Ovary (tissue), 9 donors: ENCODE measurements around the gene BRD7. TPM values are rescaled to one million over a fixed set of nuclear protein-coding genes. Genes with fewer than 3 reads are reported as not detected.

Source experiments
- DNase-seq, 5 donors: peaks; one replicate each; pipeline ENCODE4 v3.0.0-alpha.2; 2019 to 2020
- H3K27ac ChIP-seq, 2 donors: fragments of 200-600 bp; one replicate each; pipeline versions ENCODE4 v1.5.1 to v1.8.0; 2019 to 2022
- H3K27me3 ChIP-seq: fragments of 200-600 bp; one replicate; pipeline ENCODE4 v1.8.0; 2022
- H3K36me3 ChIP-seq: fragments of 200-600 bp; sonication (generic); one replicate; pipeline ENCODE4 v1.5.1; 2019
- H3K4me1 ChIP-seq: one replicate; pipeline ENCODE4 v1.8.1; 2013; ENCODE audit warnings: mild to moderate bottlenecking, moderate library complexity; ENCODE audit not compliant: insufficient read depth
- H3K4me3 ChIP-seq: fragments of 200-600 bp; sonication (generic); one replicate; pipeline ENCODE4 v1.5.1; 2017
- H3K9me3 ChIP-seq, 2 donors: fragments of 200-600 bp in 1 of 2; sonication (generic) in 1 of 2; one replicate each; pipeline versions ENCODE4 v1.5.1 to v1.8.1; 2013 to 2019; ENCODE audit warnings: mild to moderate bottlenecking in 1 of 2, moderate library complexity in 1 of 2
- EP300 ChIP-seq: sonication (generic); formaldehyde crosslinking; IDR thresholded peaks from one replicate; pipeline ENCODE4 v1.6.1; 2017; ENCODE audit warnings: antibody characterized with exemption
- POLR2A ChIP-seq: fragments of 450-650 bp; IDR thresholded peaks from one replicate; pipeline ENCODE4 v1.6.1; 2017; ENCODE audit warnings: antibody characterized with exemption, mild to moderate bottlenecking, moderate library complexity
- WGBS, 3 donors: extraction: QIAGEN DNeasy Blood & Tissue Kit in 1 of 3; methylation state at CpG; one replicate each; pipeline versions ENCODE4 v1.1.5 to v1.1.7; 2013 to 2017; 5-methylcytosine and 5-hydroxymethylcytosine counted together
- intact Hi-C, 4 donors: fragments of 100-400 bp; cut with DNase I; formaldehyde crosslinking; loops; one replicate each; pipeline versions ENCODE4 v1.11.0 to v1.15.1; 2022 to 2023
- polyA plus RNA-seq, 2 donors: library from polyadenylated mRNA; stranded (reverse); fragments of 200-250 nt in 1 of 2; fragments of 350-450 nt in 1 of 2; fragmentation: Illumina TruSeq in 1 of 2; extraction: RNeasy Lipid Tissue Mini Kit (QIAGEN cat#74804) in 1 of 2; gene quantifications; one replicate each; pipeline ENCODE4 v1.2.3, GENCODE V29; 2013 to 2014
- total RNA-seq, 7 donors: library from RNA; depleted of rRNA in 2 of 7; stranded (reverse); fragments of >200 nt in 2 of 7; fragmentation: NEBNext Ultra II Directional in 3 of 7; extraction: Animal tissue kit (Norgen Biotek cat#: 25700) in 3 of 7; gene quantifications; one replicate each; pipeline versions ENCODE4 v1.1.0 to v1.2.4, GENCODE V29; 2016 to 2023
- TF ChIP-seq, protein P1 (sequence below), 3 donors: fragments of 450-650 bp in 2 of 3; fragments of 200-600 bp in 1 of 3; IDR thresholded peaks; one replicate each; pipeline versions ENCODE4 v1.5.1 to v1.8.0; 2016 to 2022; ENCODE audit warnings: antibody characterized with exemption in 3 of 3, mild to moderate bottlenecking in 1 of 3
- donor health status: DM: no; HTN: no; CAD: no; lungs with moderate emphysema.
- donor health status: DM: no; HTN: no; CAD: no.
- donor health status: Bipolar disorder and iron deficiency.
- donor health status: DM: yes; HTN: yes; CAD: no.
- donor health status: DM: no; HTN: no; CAD: no.
- donor health status: DM: yes; HTN: yes; CAD: no.

BRD7 gene
- total and polyA plus RNA-seq, 9 donors: 30.0 to 75.1 (median 53.5) TPM

- DNase-seq: no peak
- Histone ChIP-seq H3K27ac (no peak overlapping the region), H3K4me1 (no peaks in the 10 kb centered on the region), H3K36me3 (no peaks in the 10 kb centered on the region), H3K9me3 (no peaks in the 10 kb centered on the region), H3K27me3 (no peaks in the 10 kb centered on the region), H3K4me3 (no peak overlapping the region)
- intact Hi-C loops: no loop called here
- 89 to 92% (median 90%) methylated on average over 29 to 30 of the region's 30 CpGs for WGBS, 3 donors
- TF ChIP-seq, protein P1, sequence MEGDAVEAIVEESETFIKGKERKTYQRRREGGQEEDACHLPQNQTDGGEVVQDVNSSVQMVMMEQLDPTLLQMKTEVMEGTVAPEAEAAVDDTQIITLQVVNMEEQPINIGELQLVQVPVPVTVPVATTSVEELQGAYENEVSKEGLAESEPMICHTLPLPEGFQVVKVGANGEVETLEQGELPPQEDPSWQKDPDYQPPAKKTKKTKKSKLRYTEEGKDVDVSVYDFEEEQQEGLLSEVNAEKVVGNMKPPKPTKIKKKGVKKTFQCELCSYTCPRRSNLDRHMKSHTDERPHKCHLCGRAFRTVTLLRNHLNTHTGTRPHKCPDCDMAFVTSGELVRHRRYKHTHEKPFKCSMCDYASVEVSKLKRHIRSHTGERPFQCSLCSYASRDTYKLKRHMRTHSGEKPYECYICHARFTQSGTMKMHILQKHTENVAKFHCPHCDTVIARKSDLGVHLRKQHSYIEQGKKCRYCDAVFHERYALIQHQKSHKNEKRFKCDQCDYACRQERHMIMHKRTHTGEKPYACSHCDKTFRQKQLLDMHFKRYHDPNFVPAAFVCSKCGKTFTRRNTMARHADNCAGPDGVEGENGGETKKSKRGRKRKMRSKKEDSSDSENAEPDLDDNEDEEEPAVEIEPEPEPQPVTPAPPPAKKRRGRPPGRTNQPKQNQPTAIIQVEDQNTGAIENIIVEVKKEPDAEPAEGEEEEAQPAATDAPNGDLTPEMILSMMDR (IDR thresholded peaks at IDR 0.05): no peak
- TF ChIP-seq POLR2A (no peak), EP300 (no peak)
These were observed 78.6 kb downstream of the BRD7 start for GRCh38 chr16:50289950-50290764.

- no peaks in the 10 kb centered on the region for H3K27me3 ChIP-seq
- intact Hi-C loops: no loop called here
- H3K4me3 ChIP-seq: no peak overlapping the region
- H3K36me3 ChIP-seq: no peaks in the 10 kb centered on the region
- TF ChIP-seq POLR2A (no peak), EP300 (no peak)
- TF ChIP-seq, protein P1 (IDR thresholded peaks at IDR 0.05): no peak
- WGBS, 3 donors: 44 to 51% (median 46%) methylated on average over 3 of the region's 3 CpGs
- H3K4me1 ChIP-seq: peaks cover 6% of the 10 kb centered on the region
- H3K9me3 ChIP-seq: no peaks in the 10 kb centered on the region
- no peak for DNase-seq
- no peak overlapping the region for H3K27ac ChIP-seq
These were observed 79.9 kb downstream of the BRD7 start for GRCh38 chr16:50288920-50289319.

GRCh38 chr16:50288026-50288425 lies 80.8 kb downstream of the BRD7 start:
- H3K27me3 ChIP-seq: no peaks in the 10 kb centered on the region
- H3K27ac ChIP-seq: no peak overlapping the region
- intact Hi-C loops: no loop called here
- 93 to 95% (median 94%) methylated on average over 17 of the region's 17 CpGs for WGBS, 3 donors
- no peak for TF ChIP-seq EP300
- no peak for TF ChIP-seq POLR2A
- TF ChIP-seq, protein P1 (IDR thresholded peaks at IDR 0.05): no peak
- no peak for DNase-seq
- H3K4me1 ChIP-seq: peaks cover 8% of the 10 kb centered on the region
- H3K9me3 ChIP-seq: no peaks in the 10 kb centered on the region
- no peak overlapping the region for H3K4me3 ChIP-seq
- H3K36me3 ChIP-seq: no peaks in the 10 kb centered on the region

DNA sequence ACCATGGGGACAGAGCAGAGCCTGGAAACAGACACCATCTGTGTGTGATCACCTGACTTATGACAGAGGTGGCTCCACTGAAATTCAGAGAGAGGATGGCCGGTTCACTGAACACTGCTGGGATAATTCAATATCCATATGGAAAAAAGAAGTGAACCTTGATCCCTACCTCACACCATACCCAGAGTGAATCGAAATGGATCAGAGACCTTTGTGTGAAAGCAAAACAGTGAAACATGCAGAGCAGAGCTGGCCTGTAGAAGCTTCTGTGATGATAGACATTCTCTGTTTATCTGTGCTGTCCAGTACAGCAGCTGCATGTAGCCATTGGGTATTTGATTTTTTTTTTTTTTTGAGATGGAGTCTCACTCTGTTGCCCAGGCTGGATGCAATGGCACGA lies 82.1 kb downstream of the BRD7 start:
- Histone ChIP-seq H3K4me1 (peaks cover 8% of the 10 kb centered on the region), H3K36me3 (no peaks in the 10 kb centered on the region), H3K9me3 (no peaks in the 10 kb centered on the region), H3K4me3 (no peak overlapping the region), H3K27ac (no peak overlapping the region), H3K27me3 (no peaks in the 10 kb centered on the region)
- no peak for DNase-seq
- WGBS, 3 donors: 96 to 100% (median 97%) methylated on average over 3 of the region's 3 CpGs
- intact Hi-C loops: no loop called here
- TF ChIP-seq, protein P1 (IDR thresholded peaks at IDR 0.05): no peak
- TF ChIP-seq POLR2A (no peak), EP300 (no peak)
